ENCODE results near the gene GRID1.

Gene GRID1

DNA sequence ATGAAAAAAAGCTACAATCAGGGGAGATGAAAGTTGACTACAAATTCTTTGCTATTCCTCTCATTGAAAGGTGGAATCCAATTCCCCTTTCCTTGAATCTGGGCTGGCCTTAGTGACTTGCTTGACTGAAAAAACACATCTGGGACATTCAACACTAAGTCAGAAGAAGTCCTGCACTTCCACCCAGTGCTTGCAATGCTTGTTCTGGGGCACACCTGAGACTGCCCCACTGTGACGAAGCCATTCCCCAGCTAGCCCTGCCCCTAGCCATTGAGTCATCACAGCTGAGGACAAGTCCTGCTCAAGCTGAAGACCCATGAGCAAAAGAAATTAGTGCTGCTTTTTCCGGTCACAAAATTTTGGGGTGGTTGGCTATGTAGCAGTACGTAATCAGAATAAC, 19.2 kb upstream of the GRID1 start:
- Histone ChIP-seq H3K9me3 (no peaks in the 10 kb centered on the region), H3K27ac (no peak overlapping the region), H3K4me1 (ENCODE audit: control insufficient read depth in 1 of 2, insufficient read depth in 1 of 2, low read depth in 1 of 2, low read length in 1 of 2) (peaks cover 0 to 6% of the 10 kb centered on the region in 2 experiments), H3K4me3 (ENCODE audit: low read depth in 1 of 2, low read length in 1 of 2) (no peak overlapping the region), H3K36me3 (no peaks in the 10 kb centered on the region), H3K27me3 (peaks cover 79% of the 10 kb centered on the region)
- TF ChIP-seq, protein P1, sequence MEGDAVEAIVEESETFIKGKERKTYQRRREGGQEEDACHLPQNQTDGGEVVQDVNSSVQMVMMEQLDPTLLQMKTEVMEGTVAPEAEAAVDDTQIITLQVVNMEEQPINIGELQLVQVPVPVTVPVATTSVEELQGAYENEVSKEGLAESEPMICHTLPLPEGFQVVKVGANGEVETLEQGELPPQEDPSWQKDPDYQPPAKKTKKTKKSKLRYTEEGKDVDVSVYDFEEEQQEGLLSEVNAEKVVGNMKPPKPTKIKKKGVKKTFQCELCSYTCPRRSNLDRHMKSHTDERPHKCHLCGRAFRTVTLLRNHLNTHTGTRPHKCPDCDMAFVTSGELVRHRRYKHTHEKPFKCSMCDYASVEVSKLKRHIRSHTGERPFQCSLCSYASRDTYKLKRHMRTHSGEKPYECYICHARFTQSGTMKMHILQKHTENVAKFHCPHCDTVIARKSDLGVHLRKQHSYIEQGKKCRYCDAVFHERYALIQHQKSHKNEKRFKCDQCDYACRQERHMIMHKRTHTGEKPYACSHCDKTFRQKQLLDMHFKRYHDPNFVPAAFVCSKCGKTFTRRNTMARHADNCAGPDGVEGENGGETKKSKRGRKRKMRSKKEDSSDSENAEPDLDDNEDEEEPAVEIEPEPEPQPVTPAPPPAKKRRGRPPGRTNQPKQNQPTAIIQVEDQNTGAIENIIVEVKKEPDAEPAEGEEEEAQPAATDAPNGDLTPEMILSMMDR (IDR thresholded peaks at IDR 0.05): no peak

DNA sequence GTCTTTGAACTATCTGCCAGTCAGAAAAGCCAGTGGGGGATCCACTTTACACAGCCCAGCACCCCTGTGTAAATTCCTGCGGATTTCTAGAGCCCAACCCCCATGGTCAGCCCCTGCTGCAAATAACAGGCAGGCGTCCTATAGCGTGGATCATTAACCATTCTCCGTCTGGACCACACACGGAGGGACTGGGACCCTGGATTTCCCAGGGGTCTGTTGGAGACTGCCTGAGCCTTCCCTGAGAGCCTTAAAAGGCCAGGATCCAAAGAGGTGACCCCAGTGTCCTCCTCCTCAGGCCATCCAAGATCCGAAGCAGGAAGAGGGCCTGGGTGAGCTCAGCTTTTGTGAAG, 11.2 kb upstream of the GRID1 start:
- TF ChIP-seq, protein P1 (IDR thresholded peaks at IDR 0.05): no peak
- Histone ChIP-seq H3K27me3 (peaks cover 88% of the 10 kb centered on the region), H3K27ac (no peak overlapping the region), H3K4me3 (ENCODE audit: low read depth in 1 of 2, low read length in 1 of 2) (no peak overlapping the region), H3K36me3 (no peaks in the 10 kb centered on the region), H3K9me3 (no peaks in the 10 kb centered on the region), H3K4me1 (ENCODE audit: control insufficient read depth in 1 of 2, insufficient read depth in 1 of 2, low read depth in 1 of 2, low read length in 1 of 2) (peaks cover 0 to 4% of the 10 kb centered on the region in 2 experiments)

DNA sequence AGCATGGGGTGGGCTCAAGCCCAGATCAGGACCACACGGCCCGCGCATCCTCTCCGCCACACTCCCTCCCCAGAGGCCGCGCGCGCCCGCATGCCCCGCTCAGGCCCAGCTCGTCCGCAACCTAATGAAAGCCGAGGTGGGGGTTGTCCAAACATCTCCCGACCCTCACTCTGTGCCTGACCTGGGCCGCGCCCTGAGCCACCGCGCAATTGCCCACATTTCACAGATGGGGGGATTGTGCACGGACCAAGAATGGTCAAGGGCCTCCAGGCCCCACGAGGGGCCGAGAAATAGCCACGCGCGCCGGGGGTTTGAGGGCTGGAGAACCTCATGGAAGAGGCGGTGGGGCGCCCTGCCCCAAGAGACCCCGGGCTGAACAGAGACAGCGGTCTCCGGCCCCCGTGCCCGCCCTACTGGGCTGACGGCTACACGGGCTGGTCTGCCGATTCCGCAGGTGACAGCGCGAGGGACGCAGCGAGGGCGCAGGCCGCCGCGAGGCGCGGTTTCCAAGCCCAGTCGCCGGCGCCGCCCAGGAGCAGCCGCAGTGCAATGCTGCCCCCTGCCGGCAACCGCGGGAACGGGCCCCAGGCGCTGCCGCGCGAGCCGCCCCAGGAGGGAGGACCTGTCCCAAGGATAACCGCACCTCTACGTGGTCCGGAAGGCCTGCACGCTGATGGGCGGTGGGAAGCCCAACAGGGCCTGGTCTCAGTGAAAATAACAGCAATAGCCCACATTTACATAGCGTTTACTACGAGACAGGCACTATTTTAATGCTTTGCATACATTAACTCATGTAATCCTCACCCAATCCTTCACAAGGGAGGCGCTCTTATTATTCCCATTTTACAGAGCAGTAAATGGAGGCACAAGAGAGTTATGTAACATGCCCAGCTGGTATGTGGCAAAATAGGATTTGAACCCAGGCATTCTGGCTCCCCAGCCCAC, 10.5 kb upstream of the GRID1 start:
- Histone ChIP-seq H3K4me3 (ENCODE audit: low read depth in 1 of 2, low read length in 1 of 2) (no peak overlapping the region), H3K27me3 (peaks cover 95% of the 10 kb centered on the region), H3K27ac (no peak overlapping the region), H3K4me1 (ENCODE audit: control insufficient read depth in 1 of 2, insufficient read depth in 1 of 2, low read depth in 1 of 2, low read length in 1 of 2) (peaks cover 0 to 4% of the 10 kb centered on the region in 2 experiments), H3K36me3 (no peaks in the 10 kb centered on the region), H3K9me3 (no peaks in the 10 kb centered on the region)
- TF ChIP-seq, protein P1 (IDR thresholded peaks at IDR 0.05): peak; percentile 95

DNA sequence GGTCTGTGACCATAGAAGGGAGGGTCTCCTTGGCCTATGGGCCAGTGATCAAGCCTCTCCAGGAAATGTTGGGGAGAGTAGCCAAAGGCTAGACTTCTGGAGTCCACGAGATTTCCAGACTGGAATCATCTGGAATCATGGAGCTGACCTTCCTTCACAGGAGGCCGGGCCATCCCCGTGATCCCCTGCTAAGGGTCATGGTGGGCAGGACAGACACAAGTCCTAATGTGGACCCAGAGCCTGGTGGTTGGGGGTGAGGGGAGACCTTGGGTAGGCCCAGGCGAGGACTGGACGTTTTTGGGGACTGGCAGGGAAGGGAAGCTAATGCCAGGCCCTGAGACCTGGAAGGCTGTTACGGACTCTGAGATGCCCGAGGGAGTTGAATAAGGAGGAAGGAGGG, 9.8 kb upstream of the GRID1 start:
- no peak overlapping the region for H3K27ac ChIP-seq
- no peaks in the 10 kb centered on the region for H3K36me3 ChIP-seq
- no peak overlapping the region for H3K4me3 ChIP-seq (ENCODE audit: low read depth in 1 of 2, low read length in 1 of 2)
- peaks cover 95% of the 10 kb centered on the region for H3K27me3 ChIP-seq
- no peaks in the 10 kb centered on the region for H3K9me3 ChIP-seq
- peaks cover 0 to 4% of the 10 kb centered on the region in 2 experiments for H3K4me1 ChIP-seq (ENCODE audit: control insufficient read depth in 1 of 2, insufficient read depth in 1 of 2, low read depth in 1 of 2, low read length in 1 of 2)
- TF ChIP-seq, protein P1 (IDR thresholded peaks at IDR 0.05): no peak

DNA sequence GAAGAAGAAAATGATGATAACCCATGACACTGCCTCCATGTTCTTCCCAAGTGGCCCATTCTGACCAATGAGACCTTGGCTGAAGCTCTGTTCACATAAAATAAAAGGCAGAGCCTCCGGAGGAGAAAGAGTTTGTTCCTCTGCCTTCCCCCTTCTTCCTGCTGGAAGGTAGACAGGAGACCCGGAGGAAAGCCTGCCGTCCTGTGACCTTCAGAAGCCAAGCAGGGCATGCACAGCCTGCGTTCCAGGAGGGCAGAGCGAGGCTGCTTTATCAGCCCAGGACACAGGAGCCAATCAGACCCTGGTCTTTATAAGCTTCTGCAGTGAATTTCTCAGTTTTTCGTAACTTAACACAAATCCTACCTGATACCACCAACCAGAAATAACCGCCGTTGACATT, 8.6 kb upstream of the GRID1 start:
- TF ChIP-seq, protein P1 (IDR thresholded peaks at IDR 0.05): no peak
- H3K27me3 ChIP-seq: peaks cover 95% of the 10 kb centered on the region
- H3K4me1 ChIP-seq (ENCODE audit: control insufficient read depth in 1 of 2, insufficient read depth in 1 of 2, low read depth in 1 of 2, low read length in 1 of 2): peaks cover 0 to 4% of the 10 kb centered on the region in 2 experiments
- no peak overlapping the region for H3K27ac ChIP-seq
- H3K4me3 ChIP-seq (ENCODE audit: low read depth in 1 of 2, low read length in 1 of 2): no peak overlapping the region
- no peaks in the 10 kb centered on the region for H3K36me3 ChIP-seq
- H3K9me3 ChIP-seq: no peaks in the 10 kb centered on the region
